HUES6 (cell line): Measurements from ENCODE around the gene PPOX.
A peak's percentile ranks its signal among the peaks of the same experiment; 100 is the strongest.

Experiments
- H3K27ac ChIP-seq: 2 replicates; pipeline ENCODE4 v1.7.0; 2013; ENCODE audit warnings: low read depth, mild to moderate bottlenecking, low read length, inconsistent platforms
- H3K27me3 ChIP-seq: 2 replicates; pipeline ENCODE4 v1.6.1; 2013; ENCODE audit warnings: low read length; ENCODE audit not compliant: control insufficient read depth, insufficient read depth
- H3K36me3 ChIP-seq: 2 replicates; pipeline ENCODE4 v1.6.1; 2013; ENCODE audit warnings: low read length; ENCODE audit not compliant: control insufficient read depth, insufficient read depth
- H3K4me1 ChIP-seq: 2 replicates; pipeline ENCODE4 v1.6.1; 2013; ENCODE audit warnings: low read length; ENCODE audit not compliant: control insufficient read depth, insufficient read depth
- H3K4me3 ChIP-seq: 2 replicates; pipeline ENCODE4 v1.5.1; 2013; ENCODE audit warnings: low read depth, low read length
- H3K9ac ChIP-seq: one replicate; pipeline ENCODE4 v1.6.1; 2013; ENCODE audit warnings: mild to moderate bottlenecking, low read length
- H3K9me3 ChIP-seq: 2 replicates; pipeline ENCODE4 v1.6.1; 2013; ENCODE audit warnings: low read depth, low read length; ENCODE audit not compliant: control insufficient read depth, insufficient read depth

The PPOX gene

DNA sequence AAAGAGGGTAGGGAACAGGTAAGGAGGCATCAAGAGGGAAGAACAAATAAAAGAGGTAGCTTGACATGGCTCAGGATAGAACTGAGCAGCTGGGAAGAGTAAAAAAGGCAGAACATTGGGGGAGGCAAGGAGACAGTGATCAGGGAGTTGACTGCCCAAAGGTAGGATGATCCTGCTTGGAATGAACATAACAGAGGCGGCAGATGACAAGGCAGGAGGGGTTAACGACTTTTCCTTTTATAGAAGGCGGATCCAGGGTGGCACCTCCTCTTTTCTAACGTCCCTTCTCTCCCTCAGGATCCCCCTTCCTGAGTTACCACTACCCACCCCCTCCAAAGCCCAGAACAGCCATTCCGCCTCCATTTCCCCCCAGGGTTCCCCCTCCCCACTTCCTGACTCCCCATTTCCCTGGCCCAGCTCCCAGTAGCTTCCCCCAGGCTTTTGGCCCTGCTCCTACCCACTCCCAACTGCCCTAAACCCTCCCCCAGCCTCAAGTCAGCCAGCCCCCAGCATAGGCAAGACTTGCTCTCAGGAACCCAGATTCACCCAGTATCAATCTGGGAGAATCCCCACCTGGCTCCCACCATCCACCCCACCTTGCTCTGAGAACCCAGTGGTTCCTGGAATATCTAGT lies 33.4 kb downstream of the PPOX start:
- H3K4me3 ChIP-seq, result peak overlapping the region; percentile 54; the same call in 1 of the 2 replicates
- no peaks in the 10 kb centered on the region for H3K27me3 ChIP-seq
- peak overlapping the region; percentile 19 for H3K9ac ChIP-seq
- no peaks in the 10 kb centered on the region for H3K9me3 ChIP-seq
- H3K27ac ChIP-seq, result peak overlapping the region; percentile 96
- peaks cover 24% of the 10 kb centered on the region for H3K36me3 ChIP-seq
- peaks cover 56% of the 10 kb centered on the region for H3K4me1 ChIP-seq

GRCh38 chr1:161200421-161200991 lies 34.3 kb downstream of the PPOX start:
- H3K36me3 ChIP-seq, result peaks cover 26% of the 10 kb centered on the region
- peak overlapping the region; percentile 96 for H3K27ac ChIP-seq
- H3K4me1 ChIP-seq, result peaks cover 56% of the 10 kb centered on the region
- no peaks in the 10 kb centered on the region for H3K27me3 ChIP-seq
- H3K4me3 ChIP-seq, result 0 out of 2 replicates have a peak overlapping the region, but pooled peaks have one; percentile 54
- H3K9ac ChIP-seq, result peak overlapping the region; percentile 79
- no peaks in the 10 kb centered on the region for H3K9me3 ChIP-seq

DNA sequence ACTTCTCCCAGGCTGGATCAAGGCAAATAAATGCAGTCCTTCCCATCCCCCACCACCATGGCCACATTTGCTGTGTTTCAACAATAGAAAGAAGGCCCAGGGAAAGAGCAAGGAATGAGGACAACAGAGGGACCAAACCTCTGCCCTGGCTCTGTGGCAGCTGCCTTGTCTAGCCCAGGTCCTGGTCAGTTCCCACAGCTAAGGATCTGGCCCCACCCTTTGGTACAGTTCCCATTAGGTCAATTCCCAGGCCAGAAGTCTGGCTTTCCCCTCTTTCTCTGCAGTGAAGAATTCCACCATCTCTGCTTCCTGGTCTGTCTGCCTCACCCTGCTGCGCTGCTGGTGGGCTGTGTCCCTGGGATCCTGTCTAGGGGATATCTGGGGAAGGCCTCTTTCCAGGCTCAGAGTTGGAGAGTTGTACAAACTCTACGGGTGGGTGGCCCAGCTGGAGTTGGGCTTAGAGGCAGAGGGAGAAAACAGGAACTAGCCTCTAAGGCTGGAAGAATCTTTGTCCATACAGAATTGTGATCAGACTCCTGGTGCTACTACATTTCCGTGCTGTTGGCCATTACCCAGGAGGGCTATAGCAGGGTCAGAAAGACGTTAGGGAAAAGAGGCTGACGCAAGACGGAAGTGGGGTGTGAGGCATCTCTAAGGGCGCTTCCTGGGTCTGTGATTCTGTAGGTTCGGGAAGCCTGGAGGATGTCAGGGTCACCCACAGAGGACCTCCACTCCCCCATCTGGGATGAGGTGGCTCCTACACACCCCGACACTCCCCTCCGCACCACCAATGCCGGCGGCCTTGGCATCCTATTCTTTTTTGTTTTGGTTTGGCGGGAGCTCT lies 35.0 kb downstream of the PPOX start:
- H3K9me3 ChIP-seq, result no peaks in the 10 kb centered on the region
- peak overlapping the region; percentile 79 for H3K9ac ChIP-seq
- H3K4me3 ChIP-seq, result peak overlapping the region; percentile 78
- peaks cover 29% of the 10 kb centered on the region for H3K36me3 ChIP-seq
- H3K27ac ChIP-seq, result peak overlapping the region; percentile 96
- H3K4me1 ChIP-seq, result peaks cover 56% of the 10 kb centered on the region
- H3K27me3 ChIP-seq, result no peaks in the 10 kb centered on the region

DNA sequence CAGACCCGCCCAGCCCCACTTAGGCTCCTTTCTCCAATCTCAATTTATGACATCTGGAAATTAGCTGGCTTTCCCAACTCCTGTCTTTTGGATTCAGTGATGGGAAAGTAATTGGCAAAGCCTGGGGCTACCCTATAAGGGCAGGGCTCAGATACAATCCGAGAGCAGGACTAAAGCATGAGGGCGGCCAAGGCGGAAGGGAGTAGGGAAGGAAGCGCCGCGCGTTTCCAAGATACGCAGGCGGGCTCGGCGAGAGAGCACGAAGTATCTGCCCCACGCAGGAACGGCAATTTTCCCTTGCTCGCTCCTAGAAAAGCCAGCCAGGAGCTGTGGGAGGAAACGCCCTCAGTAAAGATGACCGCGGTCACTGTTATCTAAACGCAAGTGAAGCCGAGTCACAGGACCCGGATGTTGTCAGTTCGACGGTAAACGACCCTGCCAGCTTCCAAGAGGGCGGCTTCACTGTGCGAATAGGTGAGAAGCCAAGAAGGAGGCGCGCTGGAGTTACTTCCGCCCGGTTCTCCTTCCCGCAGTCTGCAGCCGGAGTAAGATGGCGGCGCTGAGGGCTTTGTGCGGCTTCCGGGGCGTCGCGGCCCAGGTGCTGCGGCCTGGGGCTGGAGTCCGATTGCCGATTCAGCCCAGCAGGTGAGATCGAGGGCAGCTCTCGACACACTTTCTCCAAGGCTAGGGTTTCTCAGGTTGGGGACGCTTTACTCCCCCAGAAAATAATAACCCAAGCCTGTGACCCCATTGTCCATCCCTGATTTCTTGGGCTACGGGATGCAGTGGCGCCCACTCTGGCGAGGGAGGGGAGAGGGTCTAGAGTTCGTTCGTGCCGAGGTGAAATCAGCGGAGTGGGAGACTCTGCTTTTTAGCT lies 35.8 kb downstream of the PPOX start, which contains the start of gene NDUFS2:
NDUFS2 (plus strand) TSS at position 532 of the 877 bp plus-strand sequence; CDS start at position 551, 19 bp downstream.
- H3K9ac ChIP-seq, result peak within 1 kb of the TSS; percentile 91
- H3K27me3 ChIP-seq, result no peaks in the 10 kb centered on the region
- peaks cover 37% of the 10 kb centered on the region for H3K36me3 ChIP-seq
- H3K27ac ChIP-seq, result peak within 1 kb of the TSS; percentile 96
- peak within 1 kb of the TSS; percentile 78 for H3K4me3 ChIP-seq
- H3K9me3 ChIP-seq, result no peaks in the 10 kb centered on the region
- peaks cover 49% of the 10 kb centered on the region for H3K4me1 ChIP-seq

DNA sequence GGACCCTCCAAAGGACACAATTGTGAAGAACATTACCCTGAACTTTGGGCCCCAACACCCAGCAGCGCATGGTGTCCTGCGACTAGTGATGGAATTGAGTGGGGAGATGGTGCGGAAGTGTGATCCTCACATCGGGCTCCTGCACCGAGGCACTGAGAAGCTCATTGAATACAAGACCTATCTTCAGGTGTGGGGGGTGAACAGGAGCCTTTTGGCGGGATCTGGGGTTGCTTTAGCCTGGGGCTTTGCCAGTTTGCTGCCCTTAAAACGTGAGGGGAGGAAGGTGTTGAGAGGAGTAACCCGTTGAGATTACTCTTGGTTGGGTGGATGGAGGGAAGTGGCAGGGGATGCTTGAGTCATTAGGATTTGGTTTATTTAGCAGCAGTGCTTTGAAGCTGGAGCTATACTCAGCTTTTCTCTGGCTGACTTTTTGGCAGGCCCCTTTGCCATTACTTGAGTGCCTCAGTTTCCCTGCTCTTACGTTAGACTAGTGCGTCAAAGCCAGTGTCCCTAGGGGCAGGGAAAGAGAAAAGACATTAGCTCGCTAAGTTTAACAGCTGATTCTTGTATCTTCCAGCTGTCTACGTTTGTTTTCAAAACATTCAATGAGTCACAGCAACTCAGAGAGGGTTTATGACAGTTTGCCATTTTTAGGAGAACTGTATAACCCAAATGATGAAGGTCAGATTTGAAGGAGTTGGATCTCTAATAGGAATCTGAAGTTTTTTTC lies 40.4 kb downstream of the PPOX start:
- Histone ChIP-seq H3K36me3 (peaks cover 70% of the 10 kb centered on the region), H3K9ac (no peak overlapping the region), H3K27ac (no peak overlapping the region), H3K4me1 (peaks cover 8% of the 10 kb centered on the region), H3K9me3 (no peaks in the 10 kb centered on the region), H3K4me3 (no peak overlapping the region), H3K27me3 (no peaks in the 10 kb centered on the region)

- Histone ChIP-seq H3K4me1 (peaks cover 4% of the 10 kb centered on the region), H3K36me3 (peaks cover 76% of the 10 kb centered on the region), H3K4me3 (no peak overlapping the region)
Measured at GRCh38 chr1:161207173-161207572, 40.9 kb downstream of the PPOX start.

DNA sequence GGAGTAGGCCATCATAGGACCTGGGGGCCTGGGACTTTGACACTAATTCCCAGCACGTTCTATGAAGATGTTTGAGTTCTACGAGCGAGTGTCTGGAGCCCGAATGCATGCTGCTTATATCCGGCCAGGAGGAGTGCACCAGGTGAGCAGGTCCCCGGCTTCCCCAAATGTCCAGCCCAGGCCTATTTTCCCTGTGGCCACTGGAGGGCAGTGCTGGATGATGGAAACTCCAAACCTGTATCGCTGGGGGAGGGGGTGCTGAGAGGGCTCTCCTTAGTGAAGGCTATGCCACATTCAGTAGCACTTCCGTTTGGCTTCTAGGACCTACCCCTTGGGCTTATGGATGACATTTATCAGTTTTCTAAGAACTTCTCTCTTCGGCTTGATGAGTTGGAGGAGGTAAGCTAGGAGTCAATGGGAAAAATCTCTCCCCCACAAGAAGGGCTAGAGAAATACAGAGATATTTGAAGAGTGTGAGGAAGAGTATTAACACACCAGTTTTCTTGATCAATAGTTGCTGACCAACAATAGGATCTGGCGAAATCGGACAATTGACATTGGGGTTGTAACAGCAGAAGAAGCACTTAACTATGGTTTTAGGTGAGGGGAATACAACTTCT lies 43.7 kb downstream of the PPOX start:
- Histone ChIP-seq H3K9ac (no peak overlapping the region), H3K9me3 (no peaks in the 10 kb centered on the region), H3K4me3 (no peak overlapping the region), H3K27ac (no peak overlapping the region), H3K4me1 (peaks cover 4% of the 10 kb centered on the region), H3K36me3 (peaks cover 85% of the 10 kb centered on the region), H3K27me3 (no peaks in the 10 kb centered on the region)

More at GRCh38 chr1:161207173-161207572, 40.9 kb downstream of the PPOX start:
- Histone ChIP-seq H3K27me3 (no peaks in the 10 kb centered on the region), H3K9ac (no peak overlapping the region), H3K9me3 (no peaks in the 10 kb centered on the region), H3K27ac (no peak overlapping the region)

GRCh38 chr1:161214369-161214768 lies 48.1 kb downstream of the PPOX start:
- H3K36me3 ChIP-seq, result peaks cover 54% of the 10 kb centered on the region

DNA sequence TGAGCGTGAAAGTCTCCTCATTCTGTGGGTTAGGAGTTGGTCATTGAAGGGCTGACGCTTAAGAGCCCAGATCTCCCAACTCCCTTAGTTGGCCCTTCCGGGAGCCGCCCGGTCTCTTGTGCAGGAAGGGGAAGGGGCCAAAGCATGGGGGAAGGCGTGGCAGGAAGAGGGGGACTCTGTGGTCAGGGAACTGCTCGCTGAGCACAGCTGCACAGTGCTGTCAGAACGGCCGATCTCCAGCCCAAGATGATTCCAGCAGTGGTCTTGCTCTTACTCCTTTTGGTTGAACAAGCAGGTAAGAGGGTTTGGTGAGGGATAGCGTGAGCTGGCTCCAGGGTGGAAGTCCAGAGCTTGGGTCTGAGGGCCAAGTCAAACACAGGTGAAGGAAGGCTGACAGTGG lies 48.9 kb downstream of the PPOX start, which contains the start of gene FCER1G:
FCER1G (plus strand) TSS at position 220 of the 400 bp plus-strand sequence; CDS start at position 247, 27 bp downstream.
- peaks cover 48% of the 10 kb centered on the region for H3K36me3 ChIP-seq
- peaks cover 20% of the 10 kb centered on the region for H3K4me1 ChIP-seq
- H3K9me3 ChIP-seq, result no peaks in the 10 kb centered on the region
- H3K9ac ChIP-seq, result no peak within 1 kb of the TSS
- no peak within 1 kb of the TSS for H3K27ac ChIP-seq
- no peak within 1 kb of the TSS for H3K4me3 ChIP-seq
- H3K27me3 ChIP-seq, result no peaks in the 10 kb centered on the region

More at GRCh38 chr1:161214369-161214768, 48.1 kb downstream of the PPOX start:
- Histone ChIP-seq H3K9ac (no peak overlapping the region), H3K4me3 (no peak overlapping the region), H3K4me1 (peaks cover 22% of the 10 kb centered on the region), H3K9me3 (no peaks in the 10 kb centered on the region), H3K27ac (no peak overlapping the region), H3K27me3 (no peaks in the 10 kb centered on the region)
